GM12878 (cell line): Measurements from ENCODE around the gene PANK1.

ENCODE experiments used
- CTCF ChIP-seq, 3 experiments: IDR thresholded peaks in 2 of 3; conservative IDR thresholded peaks in 1 of 3; 2 replicates each; pipeline ENCODE4 v1.5.1; 2011; ENCODE audit warnings: low read depth in 3 of 3, low read length in 3 of 3, mild to moderate bottlenecking in 3 of 3, control low read depth in 2 of 3, moderate library complexity in 2 of 3, inconsistent platforms in 1 of 3, mixed read lengths in 1 of 3; ENCODE audit not compliant: control insufficient read depth in 2 of 3, insufficient read depth in 1 of 3; ENCODE audit errors: extremely low read depth in 1 of 3
- EZH2 ChIP-seq: IDR thresholded peaks from 2 replicates; pipeline ENCODE4 v1.6.1; 2012; ENCODE audit warnings: low read depth, mild to moderate bottlenecking, control low read depth, inconsistent platforms, low read length, borderline replicate concordance; ENCODE audit not compliant: control insufficient read depth
- MAX ChIP-seq: IDR thresholded peaks from 2 replicates; pipeline ENCODE4 v1.6.1; 2012; ENCODE audit warnings: low read depth, low read length, improper control_type of control experiment
- MLLT1 ChIP-seq: fragments of 450-650 bp; IDR thresholded peaks from 2 replicates; pipeline ENCODE4 v1.6.1; 2016; ENCODE audit warnings: mild to moderate bottlenecking
- POLR2A ChIP-seq: IDR thresholded peaks from 2 replicates; pipeline ENCODE4 v1.6.1; 2011; ENCODE audit warnings: low read depth, mild to moderate bottlenecking, low read length
- SMAD1 ChIP-seq: fragments of 450-650 bp; IDR thresholded peaks from 2 replicates; pipeline ENCODE4 v1.6.1; 2018; ENCODE audit warnings: mild to moderate bottlenecking, low read depth; ENCODE audit not compliant: partially characterized antibody
- TAF1 ChIP-seq: IDR thresholded peaks from 2 replicates; pipeline ENCODE4 v1.6.1; 2011; ENCODE audit warnings: mild to moderate bottlenecking, low read depth, low read length, borderline replicate concordance
- ZBTB4 ChIP-seq: fragments of 450-650 bp; formaldehyde crosslinking; IDR thresholded peaks from 2 replicates; pipeline ENCODE4 v1.4.0; 2022; ENCODE audit warnings: mild to moderate bottlenecking, moderate library complexity
- ZBTB40 ChIP-seq: fragments of 450-650 bp; IDR thresholded peaks from 2 replicates; pipeline ENCODE4 v1.6.1; 2016; ENCODE audit warnings: mild to moderate bottlenecking, moderate library complexity, borderline replicate concordance
- ZSCAN29 ChIP-seq: fragments of 450-650 bp; IDR thresholded peaks from 2 replicates; pipeline ENCODE4 v1.6.1; 2017; ENCODE audit warnings: mild to moderate bottlenecking, moderate library complexity

- TF ChIP-seq ZBTB4, result no peak
- no peak for TF ChIP-seq CTCF (IDR thresholded peaks at IDR 0.05 in 2 of 3, conservative IDR thresholded peaks at IDR 0.05 in 1 of 3; ENCODE audit: control insufficient read depth in 2 of 3, extremely low read depth in 1 of 3, insufficient read depth in 1 of 3, low read depth in 3 of 3, low read length in 3 of 3)
- TF ChIP-seq ZSCAN29, result no peak
- no peak for TF ChIP-seq ZBTB40
- TF ChIP-seq EZH2, result no peak
- TF ChIP-seq MLLT1, result no peak
- TF ChIP-seq MAX, result no peak
- no peak for TF ChIP-seq SMAD1
- TF ChIP-seq TAF1, result no peak
- no peak for TF ChIP-seq POLR2A
Observed at GRCh38 chr10:89550509-89550908, 94.5 kb downstream of the PANK1 start.
